Colonic mucosa (tissue), 4 donors: ENCODE data around the gene GBP7. TPM values are rescaled to one million over a fixed set of nuclear protein-coding genes. Genes with fewer than 3 reads are reported as not detected.

Source experiments
- DNase-seq: peaks from one replicate; pipeline ENCODE4 v3.0.0-alpha.2; 2020
- H3K27ac ChIP-seq: fragments of 200-600 bp; one replicate; pipeline ENCODE4 v1.8.0; 2021
- H3K27me3 ChIP-seq: fragments of 200-600 bp; one replicate; pipeline ENCODE4 v1.8.0; 2021
- H3K36me3 ChIP-seq: fragments of 200-600 bp; one replicate; pipeline ENCODE4 v1.8.0; 2021
- H3K4me1 ChIP-seq: fragments of 200-600 bp; one replicate; pipeline ENCODE4 v1.8.0; 2021; ENCODE audit warnings: mild to moderate bottlenecking
- H3K4me3 ChIP-seq: fragments of 200-600 bp; one replicate; pipeline ENCODE4 v1.8.0; 2021
- H3K9ac ChIP-seq, 2 donors: one replicate each; pipeline ENCODE4 v1.7.0; 2013; ENCODE audit warnings: control low read depth in 2 of 2, low read depth in 2 of 2, low read length in 2 of 2
- H3K9me3 ChIP-seq: fragments of 200-600 bp; one replicate; pipeline ENCODE4 v1.8.0; 2021
- CTCF ChIP-seq: fragments of 200-600 bp; IDR thresholded peaks from one replicate; pipeline ENCODE4 v1.8.0; 2022; ENCODE audit warnings: antibody characterized with exemption, mild to moderate bottlenecking
- intact Hi-C: fragments of 100-400 bp; cut with DNase I; formaldehyde crosslinking; loops from one replicate; pipeline ENCODE4 v1.14.1; 2022
- total RNA-seq, 2 donors: library from RNA; stranded (reverse); fragmentation: NEBNext Ultra II Directional in 1 of 2; extraction: Animal tissue kit (Norgen Biotek cat#: 25700) in 1 of 2; gene quantifications; one replicate each; pipeline ENCODE4 v1.2.1, GENCODE V29; 2021
- donor health status: healthy.
- donor health status: DM: no; HTN: no; CAD: no.
- donor health status: DM: no; HTN: no; CAD: no.

The GBP7 gene
- total RNA-seq, 2 donors from 2014 or later, result not detected

- Histone ChIP-seq H3K4me3 (no peak overlapping the region), H3K27me3 (no peaks in the 10 kb centered on the region), H3K4me1 (no peaks in the 10 kb centered on the region), H3K9me3 (no peaks in the 10 kb centered on the region), H3K9ac (no peak overlapping the region), H3K27ac (no peak overlapping the region), H3K36me3 (no peaks in the 10 kb centered on the region)
- DNase-seq, result no peak
- TF ChIP-seq CTCF, result no peak
- intact Hi-C loops, result no loop called here
Observed at GRCh38 chr1:89179343-89179742, 3.5 kb upstream of the GBP7 start.

GRCh38 chr1:89176971-89177370 is 1.2 kb upstream of the GBP7 start:
- intact Hi-C loops, result no loop called here
- no peak overlapping the region for H3K9ac ChIP-seq
- DNase-seq, result no peak
- no peaks in the 10 kb centered on the region for H3K27me3 ChIP-seq
- no peaks in the 10 kb centered on the region for H3K36me3 ChIP-seq
- no peaks in the 10 kb centered on the region for H3K9me3 ChIP-seq
- no peak overlapping the region for H3K27ac ChIP-seq
- TF ChIP-seq CTCF, result no peak
- H3K4me3 ChIP-seq, result no peak overlapping the region
- H3K4me1 ChIP-seq, result no peaks in the 10 kb centered on the region

DNA sequence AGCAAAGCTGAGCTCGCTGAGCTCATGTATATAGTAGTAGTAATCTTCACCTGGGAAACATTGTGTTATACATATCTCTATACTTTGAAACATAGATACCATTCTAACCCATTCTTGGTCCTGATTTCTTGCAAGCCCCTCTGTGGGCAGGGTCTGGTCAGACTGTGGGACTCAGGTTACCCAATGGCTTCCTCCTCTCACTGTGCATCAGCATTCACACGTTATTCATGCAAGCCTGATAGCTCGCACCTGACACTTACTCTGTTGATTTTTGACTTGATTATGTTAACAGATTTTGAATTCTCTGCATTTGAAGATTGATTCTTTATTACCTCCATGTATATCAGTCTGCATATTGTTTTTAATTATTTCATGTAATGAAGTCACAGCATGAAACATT is 1.3 kb downstream of the GBP7 start:
- no peak overlapping the region for H3K4me3 ChIP-seq
- no peaks in the 10 kb centered on the region for H3K9me3 ChIP-seq
- DNase-seq, result no peak
- H3K9ac ChIP-seq, result no peak overlapping the region
- no peak for TF ChIP-seq CTCF
- H3K27ac ChIP-seq, result no peak overlapping the region
- no peaks in the 10 kb centered on the region for H3K36me3 ChIP-seq
- H3K27me3 ChIP-seq, result no peaks in the 10 kb centered on the region
- intact Hi-C loops, result no loop called here
- H3K4me1 ChIP-seq, result no peaks in the 10 kb centered on the region

GRCh38 chr1:89172468-89173143 is 3.2 kb downstream of the GBP7 start:
- intact Hi-C loops, result no loop called here
- no peak overlapping the region for H3K9ac ChIP-seq
- no peak overlapping the region for H3K27ac ChIP-seq
- no peak overlapping the region for H3K4me3 ChIP-seq
- no peaks in the 10 kb centered on the region for H3K27me3 ChIP-seq
- no peak for DNase-seq
- TF ChIP-seq CTCF, result no peak
- no peaks in the 10 kb centered on the region for H3K4me1 ChIP-seq
- H3K36me3 ChIP-seq, result no peaks in the 10 kb centered on the region
- no peaks in the 10 kb centered on the region for H3K9me3 ChIP-seq

- intact Hi-C loops, result no loop called here
- H3K4me3 ChIP-seq, result no peak overlapping the region
Observed at GRCh38 chr1:89171067-89171438, 4.8 kb downstream of the GBP7 start.

More at GRCh38 chr1:89171067-89171438, 4.8 kb downstream of the GBP7 start:
- TF ChIP-seq CTCF, result no peak
- no peak overlapping the region for H3K9ac ChIP-seq
- no peaks in the 10 kb centered on the region for H3K4me1 ChIP-seq
- no peak overlapping the region for H3K27ac ChIP-seq
- no peak for DNase-seq
- H3K27me3 ChIP-seq, result no peaks in the 10 kb centered on the region
- H3K9me3 ChIP-seq, result no peaks in the 10 kb centered on the region
- H3K36me3 ChIP-seq, result no peaks in the 10 kb centered on the region
